ENCODE measurements around the gene PRODH2.

The PRODH2 gene

DNA sequence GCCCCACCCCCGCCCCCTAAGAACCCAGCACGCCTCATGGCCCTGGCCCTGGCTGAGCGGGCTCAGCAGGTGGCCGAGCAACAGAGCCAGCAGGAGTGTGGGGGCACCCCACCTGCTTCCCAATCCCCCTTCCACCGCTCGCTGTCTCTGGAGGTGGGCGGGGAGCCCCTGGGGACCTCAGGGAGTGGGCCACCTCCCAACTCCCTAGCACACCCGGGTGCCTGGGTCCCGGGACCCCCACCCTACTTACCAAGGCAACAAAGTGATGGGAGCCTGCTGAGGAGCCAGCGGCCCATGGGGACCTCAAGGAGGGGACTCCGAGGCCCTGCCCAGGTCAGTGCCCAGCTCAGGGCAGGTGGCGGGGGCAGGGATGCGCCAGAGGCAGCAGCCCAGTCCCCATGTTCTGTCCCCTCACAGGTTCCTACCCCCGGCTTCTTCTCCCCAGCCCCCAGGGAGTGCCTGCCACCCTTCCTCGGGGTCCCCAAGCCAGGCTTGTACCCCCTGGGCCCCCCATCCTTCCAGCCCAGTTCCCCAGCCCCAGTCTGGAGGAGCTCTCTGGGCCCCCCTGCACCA, 25.3 kb downstream of the PRODH2 start:
- Histone ChIP-seq H3K36me3 (ENCODE audit: control insufficient read depth, insufficient read depth, low read length) (no peaks in the 10 kb centered on the region; the same call in 1 of the 2 replicates), H3K4me1 (ENCODE audit: control insufficient read depth, insufficient read depth, low read length) (peaks cover 5% of the 10 kb centered on the region; the same call in 1 of the 2 replicates), H3K4me3 (ENCODE audit: low read length) (no peak overlapping the region), H3K27me3 (ENCODE audit: control insufficient read depth, insufficient read depth, low read length) (no peaks in the 10 kb centered on the region), H3K9me3 (ENCODE audit: control insufficient read depth, insufficient read depth, low read length) (no peaks in the 10 kb centered on the region), H3K27ac (ENCODE audit: low read length) (no peak overlapping the region)
- WGBS (ENCODE audit: insufficient coverage, insufficient read length), result no CpG with 5 or more reads among the region's 15 CpGs
- no peak for DNase-seq (ENCODE audit: low read depth, low spot score)

DNA sequence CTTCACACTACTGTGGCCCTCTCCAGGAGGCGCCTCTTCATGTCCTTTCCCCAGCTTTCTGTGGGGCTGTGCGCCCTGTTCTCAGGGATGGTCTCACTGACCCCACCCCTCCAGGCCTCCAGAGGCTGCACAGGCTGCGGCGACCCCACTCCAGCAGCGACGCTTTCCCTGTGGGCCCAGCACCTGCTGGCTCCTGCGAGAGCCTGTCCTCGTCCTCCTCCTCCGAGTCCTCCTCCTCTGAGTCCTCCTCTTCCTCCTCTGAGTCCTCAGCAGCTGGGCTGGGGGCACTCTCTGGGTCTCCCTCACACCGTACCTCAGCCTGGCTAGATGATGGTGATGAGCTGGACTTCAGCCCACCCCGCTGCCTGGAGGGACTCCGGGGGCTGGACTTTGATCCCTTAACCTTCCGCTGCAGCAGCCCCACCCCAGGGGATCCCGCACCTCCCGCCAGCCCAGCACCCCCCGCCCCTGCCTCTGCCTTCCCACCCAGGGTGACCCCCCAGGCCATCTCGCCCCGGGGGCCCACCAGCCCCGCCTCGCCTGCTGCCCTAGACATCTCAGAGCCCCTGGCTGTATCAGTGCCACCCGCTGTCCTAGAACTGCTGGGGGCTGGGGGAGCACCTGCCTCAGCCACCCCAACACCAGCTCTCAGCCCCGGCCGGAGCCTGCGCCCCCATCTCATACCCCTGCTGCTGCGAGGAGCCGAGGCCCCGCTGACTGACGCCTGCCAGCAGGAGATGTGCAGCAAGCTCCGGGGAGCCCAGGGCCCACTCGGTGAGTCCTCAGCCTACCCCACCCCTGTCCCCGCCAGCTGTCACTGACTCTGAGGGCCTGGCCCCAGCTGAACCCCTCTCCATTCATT, 26.1 kb downstream of the PRODH2 start:
- Histone ChIP-seq H3K36me3 (ENCODE audit: control insufficient read depth, insufficient read depth, low read length) (no peaks in the 10 kb centered on the region; the same call in 1 of the 2 replicates), H3K27me3 (ENCODE audit: control insufficient read depth, insufficient read depth, low read length) (no peaks in the 10 kb centered on the region), H3K4me1 (ENCODE audit: control insufficient read depth, insufficient read depth, low read length) (peaks cover 6% of the 10 kb centered on the region), H3K27ac (ENCODE audit: low read length) (no peak overlapping the region), H3K4me3 (ENCODE audit: low read length) (no peak overlapping the region), H3K9me3 (ENCODE audit: control insufficient read depth, insufficient read depth, low read length) (no peaks in the 10 kb centered on the region)
- DNase-seq (ENCODE audit: low read depth, low spot score), result no peak
- no CpG with 5 or more reads among the region's 31 CpGs for WGBS (ENCODE audit: insufficient coverage, insufficient read length)

DNA sequence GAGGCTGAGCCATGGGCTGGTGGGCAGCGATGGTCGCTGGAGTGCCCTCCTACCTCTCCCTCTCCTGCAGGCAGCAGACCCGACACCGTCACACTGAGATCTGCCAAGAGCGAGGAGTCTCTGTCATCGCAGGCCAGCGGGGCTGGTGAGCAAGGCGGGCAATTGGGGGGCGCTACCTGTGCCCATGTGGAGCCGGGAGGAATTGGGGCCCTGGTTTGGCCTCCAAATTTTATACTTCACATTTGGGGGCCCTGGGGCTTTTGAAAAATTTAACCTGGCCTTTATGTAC, 27.4 kb downstream of the PRODH2 start:
- H3K4me3 ChIP-seq (ENCODE audit: low read length), result peak overlapping the region; percentile 43; the same call in 1 of the 2 replicates
- H3K9me3 ChIP-seq (ENCODE audit: control insufficient read depth, insufficient read depth, low read length), result no peaks in the 10 kb centered on the region
- H3K27ac ChIP-seq (ENCODE audit: low read length), result no peak overlapping the region
- H3K36me3 ChIP-seq (ENCODE audit: control insufficient read depth, insufficient read depth, low read length), result no peaks in the 10 kb centered on the region; the same call in 1 of the 2 replicates
- no peak for DNase-seq (ENCODE audit: low read depth, low spot score)
- WGBS (ENCODE audit: insufficient coverage, insufficient read length), result no CpG with 5 or more reads among the region's 10 CpGs
- no peaks in the 10 kb centered on the region for H3K27me3 ChIP-seq (ENCODE audit: control insufficient read depth, insufficient read depth, low read length)
- peaks cover 7% of the 10 kb centered on the region for H3K4me1 ChIP-seq (ENCODE audit: control insufficient read depth, insufficient read depth, low read length)

DNA sequence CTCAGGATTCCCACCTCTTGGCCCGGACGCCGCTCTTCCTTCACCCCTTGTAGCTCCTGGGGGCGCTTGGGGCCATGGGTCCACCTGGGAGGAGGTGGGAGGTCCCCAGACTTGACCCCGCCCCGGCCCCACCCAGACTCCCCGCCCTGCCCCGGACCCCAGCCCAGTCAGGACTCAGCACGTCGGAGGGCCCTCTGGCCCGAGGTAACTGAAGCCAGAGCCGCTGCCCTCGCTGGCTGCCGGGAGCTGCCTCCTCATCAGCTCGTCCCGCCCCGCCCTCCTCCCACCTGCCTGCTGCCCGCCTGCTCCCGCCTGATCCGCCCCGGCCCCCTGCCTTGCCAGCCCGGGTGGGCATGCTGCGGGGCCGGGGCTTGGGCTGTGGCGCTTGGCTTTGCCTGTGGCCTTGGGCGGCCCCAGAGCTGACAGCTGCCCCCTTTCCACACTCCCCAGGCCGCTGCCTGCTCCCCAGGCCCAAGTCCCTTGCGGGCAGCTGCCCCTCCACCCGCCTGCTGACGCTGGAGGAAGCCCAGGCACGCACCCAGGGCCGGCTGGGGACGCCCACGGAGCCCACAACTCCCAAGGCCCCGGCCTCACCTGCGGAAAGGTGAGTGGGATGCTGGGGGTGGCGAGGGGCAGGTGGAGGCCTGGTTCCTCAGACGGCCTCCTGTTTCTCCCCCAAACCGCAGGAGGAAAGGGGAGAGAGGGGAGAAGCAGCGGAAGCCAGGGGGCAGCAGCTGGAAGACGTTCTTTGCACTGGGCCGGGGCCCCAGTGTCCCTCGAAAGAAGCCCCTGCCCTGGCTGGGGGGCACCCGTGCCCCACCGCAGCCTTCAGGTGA, 27.9 kb downstream of the PRODH2 start:
- no peaks in the 10 kb centered on the region; the same call in 1 of the 2 replicates for H3K36me3 ChIP-seq (ENCODE audit: control insufficient read depth, insufficient read depth, low read length)
- peaks cover 7% of the 10 kb centered on the region for H3K4me1 ChIP-seq (ENCODE audit: control insufficient read depth, insufficient read depth, low read length)
- H3K27ac ChIP-seq (ENCODE audit: low read length), result no peak overlapping the region
- WGBS (ENCODE audit: insufficient coverage, insufficient read length), result no CpG with 5 or more reads among the region's 45 CpGs
- H3K4me3 ChIP-seq (ENCODE audit: low read length), result peak overlapping the region; percentile 43
- no peak for DNase-seq (ENCODE audit: low read depth, low spot score)
- no peaks in the 10 kb centered on the region for H3K27me3 ChIP-seq (ENCODE audit: control insufficient read depth, insufficient read depth, low read length)
- no peaks in the 10 kb centered on the region for H3K9me3 ChIP-seq (ENCODE audit: control insufficient read depth, insufficient read depth, low read length)

DNA sequence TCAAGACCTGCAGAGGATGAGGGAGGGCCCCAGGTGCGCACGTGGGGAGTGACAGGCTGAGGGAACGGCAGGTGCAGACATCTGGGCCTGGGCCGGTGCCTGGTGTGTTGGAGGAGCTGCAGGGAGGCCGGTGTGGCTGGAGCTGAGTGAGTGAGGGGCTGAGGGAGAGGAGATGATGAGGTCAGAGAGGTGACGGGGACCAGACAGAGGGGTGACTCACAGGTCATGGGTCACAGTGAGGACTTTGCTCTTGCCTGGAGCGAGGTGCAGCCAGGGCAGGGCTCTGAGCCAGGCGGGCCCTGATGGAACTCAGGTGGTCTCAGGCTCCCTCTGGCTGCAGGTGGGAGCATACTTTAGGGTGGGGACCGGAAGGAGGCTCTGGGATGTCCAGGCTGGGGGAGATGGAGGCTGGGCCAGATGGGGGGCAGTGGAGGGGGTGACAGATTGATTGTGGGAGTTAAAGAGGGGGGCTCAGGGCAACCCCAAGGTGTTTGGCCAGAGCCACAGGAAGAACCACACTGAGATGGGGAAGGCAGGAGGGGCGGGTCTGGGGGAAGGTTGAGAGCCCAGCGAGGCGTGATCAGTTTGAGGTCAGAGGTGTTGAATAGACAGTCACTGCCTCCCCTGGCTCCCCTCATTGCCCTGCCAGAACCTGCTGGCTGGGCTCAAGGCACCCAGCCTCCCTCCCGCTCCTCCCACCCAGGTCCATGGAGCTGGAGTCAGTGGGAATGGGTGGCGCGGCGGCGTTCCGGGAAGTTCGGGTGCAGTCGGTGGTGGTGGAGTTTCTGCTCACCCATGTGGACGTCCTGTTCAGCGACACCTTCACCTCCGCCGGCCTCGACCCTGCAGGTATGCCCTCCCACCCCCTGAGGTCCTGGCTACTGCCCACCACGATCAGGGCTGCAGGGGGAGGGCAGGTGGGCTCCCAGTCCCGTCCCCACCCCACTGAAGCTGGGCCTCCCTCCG, 28.9 kb downstream of the PRODH2 start:
- DNase-seq (ENCODE audit: low read depth, low spot score), result no peak
- no peaks in the 10 kb centered on the region; the same call in 1 of the 2 replicates for H3K36me3 ChIP-seq (ENCODE audit: control insufficient read depth, insufficient read depth, low read length)
- H3K9me3 ChIP-seq (ENCODE audit: control insufficient read depth, insufficient read depth, low read length), result no peaks in the 10 kb centered on the region
- H3K27ac ChIP-seq (ENCODE audit: low read length), result no peak overlapping the region
- H3K27me3 ChIP-seq (ENCODE audit: control insufficient read depth, insufficient read depth, low read length), result no peaks in the 10 kb centered on the region
- H3K4me3 ChIP-seq (ENCODE audit: low read length), result peak overlapping the region; percentile 26; the same call in 1 of the 2 replicates
- WGBS (ENCODE audit: insufficient coverage, insufficient read length), result no CpG with 5 or more reads among the region's 28 CpGs
- H3K4me1 ChIP-seq (ENCODE audit: control insufficient read depth, insufficient read depth, low read length), result peaks cover 7% of the 10 kb centered on the region

DNA sequence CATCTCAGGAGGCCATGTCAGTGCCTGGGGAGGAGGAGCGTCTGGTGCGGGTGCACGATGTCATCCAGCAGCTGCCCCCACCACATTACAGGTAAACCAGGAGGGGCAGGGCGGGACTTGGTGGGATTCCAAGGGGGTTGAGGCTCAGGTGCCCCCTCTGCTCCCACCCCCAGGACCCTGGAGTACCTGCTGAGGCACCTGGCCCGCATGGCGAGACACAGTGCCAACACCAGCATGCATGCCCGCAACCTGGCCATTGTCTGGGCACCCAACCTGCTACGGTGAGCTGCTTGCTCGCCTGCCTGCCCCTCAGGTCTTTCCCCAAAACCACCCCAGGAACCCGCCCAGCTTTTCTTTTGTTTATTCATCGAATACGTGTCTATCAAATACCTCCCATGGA, 30.1 kb downstream of the PRODH2 start:
- Histone ChIP-seq H3K36me3 (ENCODE audit: control insufficient read depth, insufficient read depth, low read length) (no peaks in the 10 kb centered on the region; the same call in 1 of the 2 replicates), H3K27ac (ENCODE audit: low read length) (no peak overlapping the region), H3K9me3 (ENCODE audit: control insufficient read depth, insufficient read depth, low read length) (no peaks in the 10 kb centered on the region), H3K4me3 (ENCODE audit: low read length) (no peak overlapping the region), H3K4me1 (ENCODE audit: control insufficient read depth, insufficient read depth, low read length) (peaks cover 7% of the 10 kb centered on the region), H3K27me3 (ENCODE audit: control insufficient read depth, insufficient read depth, low read length) (no peaks in the 10 kb centered on the region)
- DNase-seq (ENCODE audit: low read depth, low spot score), result no peak
- WGBS (ENCODE audit: insufficient coverage, insufficient read length), result no CpG with 5 or more reads among the region's 12 CpGs

DNA sequence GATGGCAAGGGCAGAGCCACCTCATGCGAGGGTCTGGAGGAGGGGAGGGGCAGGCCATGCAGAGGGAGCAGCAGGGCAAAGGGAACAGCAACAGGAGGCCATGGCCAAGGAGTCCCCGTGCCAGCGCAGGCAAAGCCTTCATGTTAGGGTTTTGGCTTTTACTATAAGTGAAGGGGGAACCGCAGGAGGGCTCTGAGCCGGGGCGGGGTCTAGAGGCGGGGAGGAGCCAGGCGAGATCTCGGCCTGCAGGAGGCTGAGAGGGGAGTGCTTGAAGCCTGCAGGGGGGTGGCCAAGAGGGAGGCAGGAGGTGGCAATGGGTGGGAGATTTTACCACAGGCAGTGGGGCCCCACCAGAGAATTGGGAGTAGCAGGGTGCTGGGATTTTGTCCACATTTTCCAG, 31.0 kb downstream of the PRODH2 start:
- no peaks in the 10 kb centered on the region for H3K27me3 ChIP-seq (ENCODE audit: control insufficient read depth, insufficient read depth, low read length)
- peaks cover 10% of the 10 kb centered on the region for H3K4me1 ChIP-seq (ENCODE audit: control insufficient read depth, insufficient read depth, low read length)
- no CpG with 5 or more reads among the region's 9 CpGs for WGBS (ENCODE audit: insufficient coverage, insufficient read length)
- no peak for DNase-seq (ENCODE audit: low read depth, low spot score)
- no peak overlapping the region for H3K27ac ChIP-seq (ENCODE audit: low read length)
- H3K36me3 ChIP-seq (ENCODE audit: control insufficient read depth, insufficient read depth, low read length), result no peaks in the 10 kb centered on the region; the same call in 1 of the 2 replicates
- H3K9me3 ChIP-seq (ENCODE audit: control insufficient read depth, insufficient read depth, low read length), result no peaks in the 10 kb centered on the region
- no peak overlapping the region for H3K4me3 ChIP-seq (ENCODE audit: low read length)

DNA sequence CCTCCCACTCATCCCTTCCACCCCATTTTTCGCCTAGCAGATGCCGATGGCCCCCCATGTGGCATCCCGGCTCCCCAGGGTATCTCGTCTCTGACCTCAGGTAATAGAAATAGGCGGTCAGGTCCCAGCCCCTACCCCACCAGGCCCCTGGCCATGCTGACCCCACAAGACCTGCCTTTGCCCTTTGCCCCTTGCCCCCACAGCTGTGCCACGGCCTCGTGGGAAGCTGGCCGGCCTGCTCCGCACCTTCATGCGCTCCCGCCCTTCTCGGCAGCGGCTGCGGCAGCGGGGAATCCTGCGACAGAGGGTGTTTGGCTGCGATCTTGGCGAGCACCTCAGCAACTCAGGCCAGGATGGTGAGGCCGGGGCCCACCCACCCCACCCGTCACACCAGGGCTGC, 31.9 kb downstream of the PRODH2 start:
- H3K27ac ChIP-seq (ENCODE audit: low read length), result no peak overlapping the region
- H3K36me3 ChIP-seq (ENCODE audit: control insufficient read depth, insufficient read depth, low read length), result no peaks in the 10 kb centered on the region; the same call in 1 of the 2 replicates
- no peak overlapping the region for H3K4me3 ChIP-seq (ENCODE audit: low read length)
- DNase-seq (ENCODE audit: low read depth, low spot score), result no peak
- no CpG with 5 or more reads among the region's 20 CpGs for WGBS (ENCODE audit: insufficient coverage, insufficient read length)
- H3K4me1 ChIP-seq (ENCODE audit: control insufficient read depth, insufficient read depth, low read length), result peaks cover 11% of the 10 kb centered on the region
- H3K27me3 ChIP-seq (ENCODE audit: control insufficient read depth, insufficient read depth, low read length), result no peaks in the 10 kb centered on the region
- H3K9me3 ChIP-seq (ENCODE audit: control insufficient read depth, insufficient read depth, low read length), result no peaks in the 10 kb centered on the region

DNA sequence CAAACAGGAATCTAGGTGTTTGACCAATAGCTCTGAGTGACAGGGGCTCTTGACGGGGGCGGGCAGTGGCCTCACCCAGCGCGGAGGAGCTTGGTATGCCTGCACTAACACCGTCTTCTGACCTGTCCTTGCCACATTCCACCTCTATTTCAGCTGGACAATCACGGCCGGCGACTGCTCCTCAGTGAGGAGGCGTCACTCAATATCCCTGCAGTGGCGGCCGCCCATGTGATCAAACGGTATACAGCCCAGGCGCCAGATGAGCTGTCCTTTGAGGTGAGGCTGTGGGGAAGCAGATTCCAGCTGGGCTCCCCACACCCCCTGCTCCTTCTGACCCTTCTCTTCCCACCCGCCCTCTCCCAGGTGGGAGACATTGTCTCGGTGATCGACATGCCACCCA, 32.6 kb downstream of the PRODH2 start:
- Histone ChIP-seq H3K4me3 (ENCODE audit: low read length) (no peak overlapping the region), H3K36me3 (ENCODE audit: control insufficient read depth, insufficient read depth, low read length) (no peaks in the 10 kb centered on the region; the same call in 1 of the 2 replicates), H3K9me3 (ENCODE audit: control insufficient read depth, insufficient read depth, low read length) (no peaks in the 10 kb centered on the region), H3K27me3 (ENCODE audit: control insufficient read depth, insufficient read depth, low read length) (no peaks in the 10 kb centered on the region), H3K27ac (ENCODE audit: low read length) (no peak overlapping the region), H3K4me1 (ENCODE audit: control insufficient read depth, insufficient read depth, low read length) (peaks cover 9% of the 10 kb centered on the region)
- no peak for DNase-seq (ENCODE audit: low read depth, low spot score)
- no CpG with 5 or more reads among the region's 16 CpGs for WGBS (ENCODE audit: insufficient coverage, insufficient read length)
